SH-SY5Y (cell line): ENCODE data around the gene P3H1.

Experiments used
- GATA2 ChIP-seq: IDR thresholded peaks from 2 replicates; pipeline ENCODE4 v1.6.1; 2011; ENCODE audit warnings: mild to moderate bottlenecking, low read depth, low read length
- GATA3 ChIP-seq: IDR thresholded peaks from 2 replicates; pipeline ENCODE4 v1.6.1; 2011; ENCODE audit warnings: low read depth, mild to moderate bottlenecking, low read length, moderate library complexity

DNA sequence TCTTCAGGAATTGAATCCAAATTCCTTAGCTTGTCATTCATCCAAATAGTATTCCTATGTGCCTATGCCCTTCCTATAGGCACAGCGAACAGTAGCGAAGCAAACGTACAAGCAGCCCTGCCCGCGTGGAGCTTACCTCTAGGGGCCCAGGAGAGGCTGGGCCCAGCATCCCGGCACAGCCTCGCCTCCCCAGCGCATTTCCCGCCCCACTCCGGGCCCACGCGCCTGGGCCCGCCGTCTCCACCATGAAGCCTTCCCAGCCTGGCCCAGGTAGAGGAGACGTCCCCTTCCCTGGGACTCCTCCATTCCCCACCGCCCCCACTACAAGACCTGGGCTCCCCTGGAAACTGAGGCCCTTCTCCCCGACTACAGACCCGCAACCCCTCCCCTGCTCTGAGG is 17.7 kb upstream of the P3H1 start:
- TF ChIP-seq GATA3: no peak
- TF ChIP-seq GATA2: no peak
